Cardiac atrium fibroblast (primary cell): ENCODE data around the gene ARHGAP29. TPM values are rescaled to one million over a fixed set of nuclear protein-coding genes. Genes with fewer than 3 reads are reported as not detected.

ENCODE experiments used
- total RNA-seq: library from RNA; depleted of rRNA; stranded (reverse); fragments of >200 nt; gene quantifications from 2 replicates; pipeline ENCODE4 v1.2.3, GENCODE V29; 2015

The ARHGAP29 gene
- 44.8 and 53.8 TPM in 2 replicates for total RNA-seq

DNA sequence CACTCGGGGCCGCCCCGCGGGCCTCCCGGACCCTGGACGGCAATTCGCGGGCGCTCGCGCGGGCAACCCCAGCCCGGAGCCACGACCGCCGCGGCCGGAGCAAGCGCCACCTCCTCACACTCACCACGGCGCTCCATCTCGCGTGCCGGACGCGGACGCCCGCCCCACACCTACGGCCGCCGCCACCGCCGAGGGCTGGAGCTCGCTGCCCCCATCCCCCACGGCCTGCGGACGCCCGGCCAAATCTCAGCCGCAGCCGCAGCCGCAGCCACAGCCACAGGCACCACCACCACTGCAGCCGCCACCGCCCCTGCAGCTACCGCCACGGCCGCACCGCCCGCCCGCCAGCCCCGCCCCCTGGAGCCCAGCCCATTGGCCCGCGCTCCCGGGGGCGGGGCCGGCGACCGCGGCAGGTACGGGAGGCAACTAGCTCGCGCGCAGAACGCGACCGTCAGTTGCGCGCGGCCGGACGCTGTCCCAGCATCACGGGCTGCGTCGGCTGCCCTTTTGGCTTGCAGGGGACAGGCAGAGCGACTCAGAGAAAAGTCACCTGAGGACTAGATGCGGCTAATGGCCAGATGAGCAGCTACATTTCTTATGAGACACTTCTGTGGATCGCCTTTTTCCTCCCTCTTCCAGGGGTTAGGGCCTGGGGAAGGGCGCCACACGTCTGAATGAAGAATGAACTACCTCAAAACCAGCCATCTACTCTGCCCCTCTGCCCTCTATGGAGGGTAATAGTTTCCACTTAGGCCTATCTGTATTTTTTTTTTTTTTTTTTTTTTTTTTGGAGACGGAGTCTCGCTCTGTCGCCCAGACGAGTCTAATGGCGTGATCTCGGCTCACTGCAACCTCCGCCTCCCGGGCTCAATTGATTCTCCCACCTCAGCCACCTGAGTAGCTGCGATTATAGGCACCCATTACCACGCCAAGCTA is at the start of gene ARHGAP29:
TSS of gene ARHGAP29 (minus strand) at position 294 of the 936 bp plus-strand sequence. CDS start 5,973 bp downstream, outside the sequence.

Other genes with a start within 250 kb of the ARHGAP29 start
- gene ABCA4, start 116.4 kb downstream of the ARHGAP29 start, total RNA-seq: 0.18 and 0.97 TPM in 2 replicates
- 23.5 and 28.8 TPM in 2 replicates for gene ABCD3, start 180.8 kb upstream of the ARHGAP29 start, total RNA-seq